GM19468 (cell line): ENCODE data around the gene RBM20.
"Not testable (repeated sequence)": the region's sequence is repeated elsewhere in the genome, so short reads cannot be mapped to it uniquely, and the experiment has no call there.

Experiments
- ATAC-seq: cut with Tn5 transposase; IDR thresholded peaks from one replicate; pipeline ENCODE4 v1.9.1; 2021; ENCODE audit warnings: mild to moderate bottlenecking, moderate library complexity, moderate number of reproducible peaks; ENCODE audit not compliant: unreplicated experiment; ENCODE audit errors: extremely low read depth

Gene RBM20

GRCh38 chr10:110725801-110726630 is 81.9 kb downstream of the RBM20 start:
- ATAC-seq = no peak

- not testable (repeated sequence) for ATAC-seq
Measured at GRCh38 chr10:110727785-110728184, 83.6 kb downstream of the RBM20 start.

- ATAC-seq = no peak
Measured at GRCh38 chr10:110730345-110731050, 86.4 kb downstream of the RBM20 start.

GRCh38 chr10:110733218-110733952 is 89.2 kb downstream of the RBM20 start:
- no peak for ATAC-seq

GRCh38 chr10:110735620-110736027 is 91.5 kb downstream of the RBM20 start:
- no peak for ATAC-seq

- ATAC-seq = no peak
Measured at GRCh38 chr10:110737886-110738634, 93.9 kb downstream of the RBM20 start.

- no peak for ATAC-seq
Measured at GRCh38 chr10:110739811-110740271, 95.7 kb downstream of the RBM20 start.

GRCh38 chr10:110742801-110743200 is 98.7 kb downstream of the RBM20 start:
- ATAC-seq = no peak

GRCh38 chr10:110744782-110745181 is 100.6 kb downstream of the RBM20 start:
- ATAC-seq = no peak

GRCh38 chr10:110746254-110746826 is 102.2 kb downstream of the RBM20 start:
- ATAC-seq = no peak

GRCh38 chr10:110746969-110747608 is 103.0 kb downstream of the RBM20 start:
- ATAC-seq = no peak

- ATAC-seq = no peak
Measured at GRCh38 chr10:110747609-110748464, 103.7 kb downstream of the RBM20 start.

GRCh38 chr10:110748970-110749369 is 104.8 kb downstream of the RBM20 start:
- ATAC-seq = no peak

- ATAC-seq = no peak
Measured at GRCh38 chr10:110750931-110751330, 106.8 kb downstream of the RBM20 start.

- ATAC-seq = no peak
Measured at GRCh38 chr10:110751850-110752249, 107.7 kb downstream of the RBM20 start.

GRCh38 chr10:110753462-110753861 is 109.3 kb downstream of the RBM20 start:
- no peak for ATAC-seq

GRCh38 chr10:110754375-110755105 is 110.4 kb downstream of the RBM20 start:
- no peak for ATAC-seq

- no peak for ATAC-seq
Measured at GRCh38 chr10:110755781-110756180, 111.6 kb downstream of the RBM20 start.
